Smooth muscle cell of the umbilical artery (primary cell): ENCODE data around the gene NTSR1. TPM values are rescaled to one million over a fixed set of nuclear protein-coding genes. Genes with fewer than 3 reads are reported as not detected.

Source experiments
- total RNA-seq: library from RNA; depleted of rRNA; stranded (reverse); fragments of >200 nt; gene quantifications from 2 replicates; pipeline ENCODE4 v1.2.3, GENCODE V29; 2014

NTSR1 gene
- total RNA-seq: under 0.01 and 1.9 TPM in 2 replicates

GRCh38 chr20:62708591-62709536 lies at the start of gene NTSR1:
TSS of gene NTSR1 (plus strand) at chr20:62708836. CDS start at chr20:62709208, 372 bp downstream.

GRCh38 chr20:62804627-62805154 lies 96.1 kb downstream of the NTSR1 start, which contains the start of gene OGFR:
TSS of gene OGFR (plus strand) at chr20:62804835. CDS start at chr20:62804860, 25 bp downstream.

Other genes starting within 250 kb of the NTSR1 start
- gene GATA5, start 232.8 kb upstream of the NTSR1 start, total RNA-seq: not detected in 2 replicates
- under 0.01 and 1.5 TPM in 2 replicates for gene SLCO4A1, start 66.3 kb upstream of the NTSR1 start, total RNA-seq
- gene MRGBP, start 87.6 kb downstream of the NTSR1 start, total RNA-seq: 17.5 and 19.3 TPM in 2 replicates
- 27.6 and 32.4 TPM in 2 replicates for gene OGFR, start 96.0 kb downstream of the NTSR1 start, total RNA-seq
- gene COL9A3, start 108.2 kb downstream of the NTSR1 start, total RNA-seq: 0.30 TPM in 1 of 2 replicates, not detected in the other
- 20.1 and 27.6 TPM in 2 replicates for gene TCFL5, start 153.0 kb downstream of the NTSR1 start, total RNA-seq
- 33.3 and 55.6 TPM in 2 replicates for gene DIDO1, start 217.7 kb downstream of the NTSR1 start, total RNA-seq
- 28.4 and 34.7 TPM in 2 replicates for gene GID8, start 229.3 kb downstream of the NTSR1 start, total RNA-seq
- gene SLC17A9, start 243.9 kb downstream of the NTSR1 start, total RNA-seq: 28.8 and 58.5 TPM in 2 replicates